HEK293T (cell line): ENCODE measurements around the gene RAPGEF1.

ENCODE experiments used
- ARNT ChIP-seq: fragments of 450-650 bp; IDR thresholded peaks from 2 replicates; pipeline ENCODE4 v1.6.1; 2017; ENCODE audit warnings: mild to moderate bottlenecking
- BHLHE40 ChIP-seq: fragments of 450-650 bp; IDR thresholded peaks from 2 replicates; pipeline ENCODE4 v1.6.1; 2016; ENCODE audit warnings: mild to moderate bottlenecking, moderate library complexity, borderline replicate concordance
- CTBP1 ChIP-seq: fragments of 450-650 bp; IDR thresholded peaks from 2 replicates; pipeline ENCODE4 v1.6.1; 2016; ENCODE audit warnings: borderline replicate concordance
- ELF4 ChIP-seq: fragments of 450-650 bp; IDR thresholded peaks from 2 replicates; pipeline ENCODE4 v1.6.1; 2017; ENCODE audit warnings: antibody characterized with exemption
- FOXK2 ChIP-seq: fragments of 450-650 bp; IDR thresholded peaks from 2 replicates; pipeline ENCODE4 v1.6.1; 2016; ENCODE audit warnings: mild to moderate bottlenecking
- FOXM1 ChIP-seq: fragments of 450-650 bp; IDR thresholded peaks from 2 replicates; pipeline ENCODE4 v1.6.1; 2017; ENCODE audit warnings: mild to moderate bottlenecking, borderline replicate concordance
- HDGF ChIP-seq: fragments of 450-650 bp; IDR thresholded peaks from 2 replicates; pipeline ENCODE4 v1.6.1; 2017; ENCODE audit warnings: antibody characterized with exemption, borderline replicate concordance
- L3MBTL2 ChIP-seq: fragments of 450-650 bp; conservative IDR thresholded peaks from 2 replicates; pipeline ENCODE4 v1.6.1; 2016; ENCODE audit warnings: mild to moderate bottlenecking
- LEF1 ChIP-seq: fragments of 450-650 bp; IDR thresholded peaks from 2 replicates; pipeline ENCODE4 v1.6.1; 2017; ENCODE audit warnings: mild to moderate bottlenecking, borderline replicate concordance
- SP1 ChIP-seq: fragments of 450-650 bp; IDR thresholded peaks from 2 replicates; pipeline ENCODE4 v1.6.1; 2017
- SUZ12 ChIP-seq: fragments of 450-650 bp; IDR thresholded peaks from 2 replicates; pipeline ENCODE4 v1.6.1; 2016; ENCODE audit warnings: mild to moderate bottlenecking
- TARDBP ChIP-seq: fragments of 450-650 bp; IDR thresholded peaks from 2 replicates; pipeline ENCODE4 v1.6.1; 2016
- ZNF384 ChIP-seq: fragments of 450-650 bp; IDR thresholded peaks from 2 replicates; pipeline ENCODE4 v1.6.1; 2016
- TF ChIP-seq, protein P1 (sequence below): fragments of 450-650 bp; IDR thresholded peaks from 2 replicates; pipeline ENCODE4 v1.6.1; 2016

DNA sequence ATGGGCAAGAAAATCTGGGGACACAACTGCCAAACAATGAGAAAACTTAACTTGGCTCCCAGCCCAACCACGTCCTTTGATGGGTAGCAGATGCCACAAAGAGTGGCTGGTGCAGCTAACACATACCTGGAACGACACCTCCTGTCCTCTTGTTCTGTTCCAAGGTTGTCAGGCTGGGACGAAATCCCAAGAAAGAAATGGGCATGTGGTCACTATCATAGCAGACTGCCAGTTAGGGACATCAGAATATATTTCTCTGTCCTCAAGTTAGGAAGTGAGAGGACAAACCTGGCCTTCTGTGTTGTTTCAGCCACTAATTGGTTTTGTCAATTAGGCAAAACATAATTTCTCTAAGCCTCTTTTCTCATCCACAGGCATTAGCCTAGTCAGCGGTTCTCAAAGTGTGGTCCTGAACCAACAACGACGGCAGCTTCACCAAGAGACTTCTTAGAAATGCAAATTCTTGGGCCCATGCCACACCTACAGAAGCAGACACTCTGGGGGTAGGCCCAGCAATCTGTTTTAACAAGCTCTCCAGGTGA lies 63.4 kb downstream of the RAPGEF1 start:
- TF ChIP-seq BHLHE40 (no peak), FOXK2 (no peak), SP1 (no peak), CTBP1 (no peak), ARNT (no peak), FOXM1 (no peak), ZNF384 (no peak), LEF1 (no peak), L3MBTL2 (no peak), ELF4 (no peak), SUZ12 (no peak), TARDBP (no peak), HDGF (no peak)
- TF ChIP-seq, protein P1, sequence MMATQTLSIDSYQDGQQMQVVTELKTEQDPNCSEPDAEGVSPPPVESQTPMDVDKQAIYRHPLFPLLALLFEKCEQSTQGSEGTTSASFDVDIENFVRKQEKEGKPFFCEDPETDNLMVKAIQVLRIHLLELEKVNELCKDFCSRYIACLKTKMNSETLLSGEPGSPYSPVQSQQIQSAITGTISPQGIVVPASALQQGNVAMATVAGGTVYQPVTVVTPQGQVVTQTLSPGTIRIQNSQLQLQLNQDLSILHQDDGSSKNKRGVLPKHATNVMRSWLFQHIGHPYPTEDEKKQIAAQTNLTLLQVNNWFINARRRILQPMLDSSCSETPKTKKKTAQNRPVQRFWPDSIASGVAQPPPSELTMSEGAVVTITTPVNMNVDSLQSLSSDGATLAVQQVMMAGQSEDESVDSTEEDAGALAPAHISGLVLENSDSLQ, result no peak
